ENCODE results near the gene ALDH16A1.

GRCh38 chr19:49442771-49443365, 10.2 kb upstream of the ALDH16A1 start:
- TF ChIP-seq CTCF (IDR thresholded peaks at IDR 0.05) = no peak
- TF ChIP-seq POLR2A (IDR thresholded peaks at IDR 0.05) = no peak
